GM12874 (cell line): ENCODE measurements around the gene KIF17.

Experiments
- CTCF ChIP-seq: IDR thresholded peaks from 2 replicates; pipeline ENCODE4 v1.5.1; 2011; ENCODE audit warnings: low read depth, mild to moderate bottlenecking, control low read depth, low read length, moderate library complexity; ENCODE audit not compliant: insufficient read depth

The KIF17 gene

DNA sequence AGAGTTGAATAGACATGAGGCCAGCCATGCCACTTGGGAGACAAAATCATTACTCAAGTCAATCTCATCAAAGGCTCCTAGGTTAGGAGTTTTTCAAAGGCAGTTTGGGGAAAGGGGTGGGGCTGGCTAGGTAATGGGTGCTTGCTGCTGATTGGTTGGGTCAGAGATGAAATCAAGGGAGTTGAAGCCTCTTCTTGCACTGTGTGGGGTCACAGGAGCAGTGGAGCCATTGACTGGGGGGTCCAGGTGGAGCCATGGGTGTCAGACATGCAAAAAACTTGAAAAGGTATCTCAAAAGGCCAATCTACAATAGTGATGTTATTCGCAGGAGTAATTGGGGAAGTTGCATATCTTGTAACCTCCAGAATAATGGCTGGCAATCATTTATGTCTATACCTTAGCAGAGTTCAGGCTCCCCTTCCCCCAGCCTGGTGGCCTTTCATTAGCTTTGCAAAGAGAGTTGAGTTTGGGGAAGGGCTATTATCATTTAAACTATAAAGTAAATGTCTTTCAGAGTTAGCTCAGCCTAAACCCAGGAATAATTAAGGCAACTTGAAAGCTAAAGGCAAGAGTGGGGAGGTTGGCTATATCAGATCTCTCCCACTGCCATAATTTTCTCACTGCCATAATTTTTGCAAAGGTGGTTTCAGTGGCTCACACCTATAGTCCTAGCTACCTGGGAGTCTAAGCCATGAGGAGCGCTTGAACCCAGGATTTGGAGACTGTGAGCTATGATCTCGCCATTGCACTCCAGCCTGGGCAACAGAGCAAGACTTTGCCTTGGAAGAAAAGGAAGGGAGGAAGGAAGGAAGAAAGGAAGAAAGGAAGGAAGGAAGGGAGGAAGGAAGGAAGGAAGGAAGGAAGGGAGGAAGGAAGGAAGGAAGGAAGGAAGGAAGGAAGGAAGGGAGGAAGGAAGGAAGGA is 92.4 kb downstream of the KIF17 start:
- no peak for TF ChIP-seq CTCF

GRCh38 chr1:20624709-20625108 is 93.1 kb downstream of the KIF17 start:
- TF ChIP-seq CTCF = no peak

DNA sequence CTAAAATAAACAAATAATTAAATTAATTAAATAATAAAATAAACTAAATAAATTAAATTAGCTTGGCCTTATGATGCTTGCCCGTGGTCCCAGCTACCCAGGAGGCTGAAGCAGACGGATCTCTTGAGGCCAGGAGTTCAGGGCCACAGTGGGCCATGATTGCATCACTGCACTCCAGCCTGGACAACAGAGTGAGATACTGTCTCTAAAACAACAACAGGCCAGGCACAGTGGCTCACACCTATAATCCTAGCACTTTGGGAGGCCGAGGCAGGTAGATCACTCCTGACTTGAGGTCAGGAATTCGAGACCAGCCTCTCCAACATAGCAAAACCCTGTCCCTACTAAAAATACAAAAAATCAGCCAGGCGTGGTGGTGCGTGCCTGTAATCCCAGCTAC is 96.8 kb downstream of the KIF17 start:
- TF ChIP-seq CTCF = no peak

- TF ChIP-seq CTCF = no peak
Measured at GRCh38 chr1:20619999-20620398, 97.8 kb downstream of the KIF17 start.

DNA sequence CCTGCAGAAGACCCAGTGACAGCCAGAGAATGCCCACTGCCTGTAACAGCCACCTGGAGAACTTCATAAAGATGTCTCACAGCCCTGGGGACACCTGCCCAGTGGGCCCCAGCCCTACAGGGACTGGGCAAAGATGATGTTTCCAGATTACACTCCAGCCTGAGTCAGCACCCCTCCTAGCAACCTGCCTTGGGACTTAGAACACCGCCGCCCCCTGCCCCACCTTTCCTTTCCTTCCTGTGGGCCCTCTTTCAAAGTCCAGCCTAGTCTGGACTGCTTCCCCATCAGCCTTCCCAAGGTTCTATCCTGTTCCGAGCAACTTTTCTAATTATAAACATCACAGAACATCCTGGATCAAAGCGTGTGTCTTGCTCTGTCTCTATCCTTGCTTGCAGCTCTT is 99.3 kb downstream of the KIF17 start:
- TF ChIP-seq CTCF = no peak

GRCh38 chr1:20616847-20617487 is 100.8 kb downstream of the KIF17 start:
- no peak for TF ChIP-seq CTCF

GRCh38 chr1:20615946-20616846 is 101.6 kb downstream of the KIF17 start:
- TF ChIP-seq CTCF = no peak
